Central memory CD4-positive, alpha-beta T cell (primary cell): ENCODE measurements around the gene TP53.
"Not testable (repeated sequence)": the region's sequence is repeated elsewhere in the genome, so short reads cannot be mapped to it uniquely, and the experiment has no call there.

Experiments used
- DNase-seq: peaks from one replicate; pipeline ENCODE4 v3.0.0; 2022

Gene TP53

DNA sequence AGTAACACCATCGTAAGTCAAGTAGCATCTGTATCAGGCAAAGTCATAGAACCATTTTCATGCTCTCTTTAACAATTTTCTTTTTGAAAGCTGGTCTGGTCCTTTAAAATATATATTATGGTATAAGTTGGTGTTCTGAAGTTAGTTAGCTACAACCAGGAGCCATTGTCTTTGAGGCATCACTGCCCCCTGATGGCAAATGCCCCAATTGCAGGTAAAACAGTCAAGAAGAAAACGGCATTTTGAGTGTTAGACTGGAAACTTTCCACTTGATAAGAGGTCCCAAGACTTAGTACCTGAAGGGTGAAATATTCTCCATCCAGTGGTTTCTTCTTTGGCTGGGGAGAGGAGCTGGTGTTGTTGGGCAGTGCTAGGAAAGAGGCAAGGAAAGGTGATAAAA is 14.1 kb downstream of the TP53 start:
- no peak for DNase-seq

DNA sequence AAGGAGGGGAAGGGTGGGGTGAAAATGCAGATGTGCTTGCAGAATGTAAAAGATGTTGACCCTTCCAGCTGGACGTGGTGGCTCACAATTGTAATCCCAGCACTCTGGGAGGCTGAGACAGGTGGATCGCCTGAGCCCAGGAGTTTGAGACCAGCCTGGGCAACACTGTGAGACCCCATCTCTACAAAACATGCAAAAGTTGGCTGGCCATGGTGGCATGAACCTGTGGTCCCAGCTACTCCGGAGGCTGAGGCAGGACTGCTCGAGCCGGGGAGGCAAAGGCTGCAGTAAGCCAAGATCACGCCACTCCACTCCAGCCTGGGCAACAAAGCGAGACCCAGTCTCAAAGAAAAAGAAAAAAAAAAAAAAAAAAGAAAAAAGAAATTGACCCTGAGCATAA is 18.8 kb downstream of the TP53 start:
- DNase-seq, result no peak

DNA sequence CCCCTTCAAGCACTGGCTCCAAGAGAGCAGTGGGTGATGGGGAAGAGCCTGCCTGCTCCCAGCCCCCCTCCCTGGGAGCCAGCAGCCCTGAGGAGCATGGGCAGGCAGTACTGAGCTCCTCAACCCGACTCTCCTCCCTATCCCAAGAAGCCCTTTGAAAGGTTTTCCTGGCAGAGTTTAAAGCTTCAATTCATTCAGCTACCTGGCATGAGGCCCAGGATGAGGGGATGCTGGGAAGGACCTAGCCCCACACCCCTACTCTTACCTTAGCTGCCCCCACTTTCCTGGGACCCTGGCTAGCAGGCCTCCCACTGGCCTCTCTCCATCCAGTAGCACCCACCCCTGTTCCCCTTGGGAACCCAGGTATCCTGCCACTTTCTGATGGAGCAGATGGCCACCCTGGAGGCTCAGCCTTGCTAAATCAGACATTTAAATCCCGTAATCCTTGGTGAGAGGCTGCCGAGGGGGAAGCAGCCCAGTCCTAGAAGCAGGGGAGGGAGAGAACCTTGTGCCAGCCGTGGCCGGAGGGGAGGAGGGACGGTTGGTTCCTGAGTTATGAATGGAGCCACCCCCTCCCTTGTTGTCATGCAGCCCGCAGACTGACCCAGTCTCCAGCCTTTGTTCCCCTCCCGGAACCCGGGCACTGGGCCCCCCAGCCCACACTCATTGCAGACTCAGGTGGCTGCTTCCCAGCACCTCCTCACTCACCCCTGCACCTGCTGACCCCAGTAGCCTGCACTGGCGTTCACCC is 19.5 kb downstream of the TP53 start:
- DNase-seq, result no peak

DNA sequence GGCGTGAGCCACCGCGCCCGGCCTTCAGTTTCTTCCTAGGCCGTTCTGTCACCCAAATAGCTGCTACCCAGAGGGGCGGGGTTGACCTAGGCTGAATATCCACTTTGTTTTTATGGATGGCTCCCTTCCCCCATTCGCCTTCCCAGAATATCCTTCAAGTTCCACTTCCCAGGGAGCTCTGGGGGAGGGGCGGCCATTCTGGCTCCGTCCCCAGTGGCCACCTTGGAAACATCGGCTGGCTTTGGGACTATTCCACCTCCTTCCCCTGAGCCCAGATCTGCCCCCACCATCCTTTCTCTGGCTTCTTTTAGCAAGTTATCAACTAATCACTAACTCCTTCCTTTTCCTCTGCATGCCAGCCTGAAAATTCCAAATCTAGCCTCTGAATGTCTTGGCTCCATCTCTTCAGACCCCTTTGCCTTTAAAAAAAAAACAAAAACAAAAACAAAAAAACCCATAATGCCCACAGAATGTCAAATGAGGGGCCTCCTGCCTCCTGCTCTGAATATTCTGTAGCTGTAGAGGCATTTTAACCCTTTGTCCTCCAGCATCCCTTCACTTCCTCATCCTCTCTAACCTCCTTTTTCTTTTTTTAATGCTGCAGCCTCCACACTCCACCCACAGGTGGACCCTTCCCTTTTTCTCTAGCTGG is 30.2 kb downstream of the TP53 start:
- no peak for DNase-seq

DNA sequence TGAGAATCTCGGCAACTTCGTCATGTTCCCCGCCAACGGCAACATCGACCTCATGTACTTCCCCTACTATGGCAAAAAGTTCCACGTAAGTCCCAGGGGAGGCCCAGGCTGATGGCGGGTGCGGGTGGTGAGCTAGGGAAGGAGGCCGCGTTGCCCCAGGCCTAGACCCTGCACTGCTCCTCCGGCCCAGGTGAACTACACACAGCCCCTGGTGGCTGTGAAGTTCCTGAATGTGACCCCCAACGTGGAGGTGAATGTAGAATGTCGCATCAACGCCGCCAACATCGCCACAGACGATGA is 31.8 kb downstream of the TP53 start:
- DNase-seq, result no peak

DNA sequence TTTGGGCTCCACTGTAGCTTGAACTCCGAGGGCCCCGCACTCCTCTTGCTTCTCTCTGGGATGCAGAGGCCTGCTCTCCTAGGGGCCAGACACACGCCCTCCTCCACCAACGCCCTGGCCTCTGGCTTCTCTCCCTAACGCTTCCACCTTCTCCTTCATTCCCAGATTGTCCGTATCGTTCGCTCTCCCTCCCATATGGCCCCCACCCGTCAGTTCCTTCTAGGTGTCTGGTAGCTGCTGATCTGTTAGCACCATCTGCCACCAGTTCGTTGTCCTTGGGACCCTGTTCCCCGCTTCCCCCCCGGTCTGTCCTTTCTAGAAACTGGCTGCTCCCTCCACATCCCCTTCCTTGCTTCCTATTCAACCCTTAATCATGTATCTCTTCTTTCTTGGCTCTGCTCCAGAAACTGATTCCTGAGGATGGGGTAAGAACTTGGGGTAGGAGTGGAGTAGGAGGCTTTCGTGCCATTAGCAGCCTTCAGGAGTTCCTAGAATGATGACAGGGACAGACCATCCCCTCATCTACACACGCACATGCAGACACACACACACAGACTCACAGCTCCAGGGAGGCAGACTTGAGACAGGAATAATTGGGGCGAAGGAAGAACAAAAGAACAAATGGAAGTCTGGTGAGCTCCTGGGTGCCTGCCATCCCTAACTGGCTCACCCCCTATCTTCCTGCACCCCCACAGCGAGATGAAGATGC is 32.3 kb downstream of the TP53 start:
- no peak for DNase-seq

DNA sequence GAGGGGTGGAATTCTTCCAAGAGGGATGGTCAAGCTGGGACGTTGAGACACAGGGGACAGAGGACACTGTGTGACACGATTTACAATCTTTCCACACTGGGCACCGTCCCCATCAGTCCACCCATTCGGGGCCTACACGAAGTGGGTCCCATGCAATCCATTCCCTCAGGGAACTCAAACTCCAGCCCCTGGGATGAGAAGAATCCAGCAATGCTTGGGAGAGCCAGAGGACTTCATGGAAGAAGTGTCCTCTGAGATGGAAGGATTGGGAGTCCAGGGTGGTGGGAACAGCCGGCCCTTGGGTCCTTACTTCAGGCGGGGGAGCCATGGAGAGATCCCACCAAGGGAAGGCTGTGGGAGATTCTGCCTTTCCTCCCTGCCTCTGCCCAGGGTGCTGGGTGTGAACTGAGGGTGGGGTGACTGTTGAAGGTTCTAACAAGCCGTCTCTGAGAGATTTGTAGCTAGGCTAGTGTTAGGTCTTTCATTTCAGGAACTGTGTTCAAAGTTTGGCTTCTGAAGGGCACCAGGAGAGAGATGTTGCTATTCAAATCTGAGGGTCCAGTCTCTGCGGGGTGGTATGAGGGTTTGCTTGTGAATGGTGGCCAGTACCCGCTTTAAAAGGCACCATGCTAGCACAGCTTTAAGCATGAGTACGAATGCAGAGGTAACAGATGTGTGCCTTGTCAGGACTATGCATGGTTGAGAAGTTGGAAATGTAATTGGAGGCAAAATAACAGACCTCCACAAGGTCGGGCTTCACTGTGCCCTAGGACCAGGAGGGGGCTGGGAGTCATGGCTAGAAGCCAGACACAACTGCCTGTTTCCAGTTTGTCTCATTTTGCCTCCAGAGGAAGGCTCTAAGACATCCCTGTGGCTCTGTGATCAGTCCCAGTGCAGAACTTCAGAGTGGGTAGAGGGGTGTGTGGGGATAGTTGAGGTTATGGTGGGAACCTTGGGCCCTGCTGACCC is 34.6 kb downstream of the TP53 start:
- no peak for DNase-seq

DNA sequence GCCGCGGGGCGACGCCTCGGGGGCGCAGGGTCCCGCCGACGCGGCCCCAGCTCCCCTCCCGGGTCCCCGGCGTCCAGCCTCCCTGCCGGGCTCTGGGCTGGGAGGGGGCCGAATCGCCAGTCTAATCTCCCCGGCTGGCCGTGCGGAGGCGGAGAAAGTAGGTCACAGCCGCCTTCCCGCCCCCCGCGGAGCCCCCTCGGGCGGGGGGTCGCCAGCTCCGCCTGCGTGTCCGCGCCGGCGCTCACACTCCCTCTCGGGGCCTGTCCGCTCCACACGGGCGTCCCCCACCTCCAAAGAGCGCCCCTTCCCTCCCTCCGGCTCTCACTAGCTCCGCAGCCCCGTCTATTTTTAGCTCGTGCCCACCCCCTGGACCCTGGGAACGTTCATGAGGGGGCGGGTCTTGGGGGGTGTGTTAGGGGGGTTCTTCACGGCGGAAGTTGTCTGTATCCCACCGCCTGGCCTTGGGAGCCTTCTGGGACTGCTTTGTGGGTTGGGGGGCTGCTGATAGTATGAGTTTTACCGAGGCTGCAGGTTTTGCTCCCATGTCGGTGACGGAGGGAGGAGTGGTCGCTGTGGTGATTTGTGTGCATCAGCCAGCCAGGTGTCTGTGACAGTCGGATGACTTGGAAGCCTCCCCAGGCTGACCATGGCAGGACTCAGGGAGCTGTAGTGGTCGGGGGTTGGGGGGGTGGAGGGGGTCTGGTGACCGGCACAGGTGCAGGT is 35.5 kb downstream of the TP53 start:
- DNase-seq, result no peak

DNA sequence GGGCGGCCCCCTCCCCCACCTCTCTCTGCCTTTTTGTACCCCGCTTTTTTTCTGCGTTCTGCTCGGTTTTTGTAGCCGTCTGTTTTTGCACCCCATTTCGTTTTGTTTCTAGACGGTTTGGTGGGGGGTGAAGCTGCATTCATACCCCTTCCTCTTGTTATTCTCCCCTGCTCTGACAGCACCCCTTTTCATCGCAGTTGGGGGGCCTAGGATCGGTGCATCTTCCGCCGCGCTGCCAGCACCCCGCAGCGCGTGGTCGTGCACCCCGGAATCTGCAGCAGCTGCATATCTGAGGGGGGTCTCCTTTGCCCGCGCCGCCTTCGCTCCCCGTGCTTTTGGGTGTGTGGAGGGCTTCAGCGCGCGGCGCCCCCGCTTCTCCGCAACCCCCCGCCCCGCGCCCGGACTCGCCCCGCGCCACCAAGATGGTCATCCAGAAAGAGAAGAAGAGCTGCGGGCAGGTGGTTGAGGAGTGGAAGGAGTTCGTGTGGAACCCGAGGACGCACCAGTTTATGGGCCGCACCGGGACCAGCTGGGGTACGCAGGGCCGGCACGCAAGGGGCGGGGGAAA is 36.1 kb downstream of the TP53 start:
- DNase-seq, result no peak

DNA sequence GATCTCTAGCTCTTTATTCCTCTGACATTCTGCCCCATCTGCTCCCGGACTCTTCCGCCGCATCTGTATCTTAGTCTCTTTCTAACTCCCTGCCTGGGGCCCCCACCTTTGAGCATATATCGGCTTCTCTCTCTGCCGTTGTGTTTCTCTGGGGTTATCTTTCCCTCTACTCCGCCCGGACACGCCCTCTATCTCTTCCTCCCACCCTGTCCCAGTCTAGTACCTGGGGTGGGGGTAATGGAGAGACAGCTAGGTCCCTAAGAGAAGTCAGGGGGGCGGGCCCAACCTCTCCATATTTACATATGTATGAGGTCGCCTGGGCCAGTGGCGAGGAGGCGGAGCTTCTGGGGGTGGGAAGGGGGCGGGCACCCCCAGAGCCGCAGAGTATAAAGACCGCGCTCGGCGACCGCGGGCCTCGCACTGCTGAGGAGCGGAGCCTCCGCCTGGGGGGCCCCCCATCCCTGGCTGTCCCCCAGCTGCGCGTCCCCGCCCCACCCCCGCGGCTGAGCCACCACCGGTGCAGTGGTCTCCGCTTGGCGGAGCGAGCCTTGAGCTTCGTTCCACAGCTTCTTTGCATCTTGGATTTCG is 36.7 kb downstream of the TP53 start, which contains the start of gene ATP1B2:
ATP1B2 (plus strand) TSS at position 418 of the 588 bp plus-strand sequence. CDS start 593 bp downstream, outside the sequence.
- peak; percentile 62 for DNase-seq

DNA sequence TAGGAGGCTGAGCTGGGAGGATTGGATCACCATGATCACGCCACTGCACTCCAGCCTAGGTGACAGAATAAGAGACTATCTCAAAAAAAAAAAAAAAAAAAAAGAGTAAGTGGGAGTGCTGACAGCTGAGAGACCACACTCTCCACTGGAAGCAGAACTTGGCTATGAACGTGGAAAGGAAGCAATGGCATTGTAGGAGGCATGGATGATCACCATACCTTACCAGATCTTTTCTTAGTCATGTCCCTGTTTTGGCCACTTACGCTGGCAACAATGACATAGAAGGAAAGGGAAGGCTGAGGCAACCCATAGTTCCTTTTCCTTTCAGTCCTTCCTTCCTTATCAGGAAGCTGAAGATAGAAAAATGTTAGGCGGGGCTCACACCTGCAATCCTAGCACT is 40.3 kb downstream of the TP53 start:
- DNase-seq, result no peak

DNA sequence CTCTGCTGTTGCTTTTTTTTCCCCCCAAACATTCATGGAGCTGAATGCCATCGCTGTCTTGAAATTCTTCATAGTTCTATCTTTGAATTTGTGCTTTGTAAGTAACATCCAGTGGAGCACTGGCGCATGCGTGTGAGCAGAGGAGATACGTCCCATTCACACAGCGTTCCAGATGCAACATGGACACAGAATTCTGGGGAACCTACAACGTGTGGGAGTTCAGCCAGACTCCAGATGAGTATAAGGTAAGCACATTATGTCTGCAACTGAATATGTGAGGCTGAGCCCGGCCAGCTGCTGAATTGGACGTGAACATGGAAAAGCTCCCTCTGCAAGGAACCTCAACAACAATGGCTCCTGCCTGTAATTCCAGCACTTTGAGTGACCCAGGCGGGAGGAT is 40.8 kb downstream of the TP53 start:
- no peak for DNase-seq

DNA sequence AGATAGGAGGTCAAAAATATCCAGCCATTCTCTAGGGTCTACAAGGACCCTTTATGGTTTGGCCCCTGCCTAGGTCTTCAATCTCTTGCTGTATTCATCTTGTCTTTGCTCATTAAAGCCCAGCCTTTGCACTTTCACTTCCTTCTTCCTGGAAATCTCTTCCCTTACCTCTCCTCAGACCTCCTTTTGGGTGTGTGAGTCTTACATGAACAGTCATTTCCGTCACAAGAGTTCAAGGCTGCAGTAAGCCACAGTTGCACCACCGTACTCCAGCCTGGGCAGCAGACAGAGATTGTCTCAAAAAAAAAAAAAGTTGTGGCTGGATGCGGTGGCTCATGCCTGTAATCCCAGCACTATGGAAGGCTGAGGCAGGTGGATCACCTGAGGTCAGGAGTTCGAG is 42.5 kb downstream of the TP53 start:
- DNase-seq, result no peak

DNA sequence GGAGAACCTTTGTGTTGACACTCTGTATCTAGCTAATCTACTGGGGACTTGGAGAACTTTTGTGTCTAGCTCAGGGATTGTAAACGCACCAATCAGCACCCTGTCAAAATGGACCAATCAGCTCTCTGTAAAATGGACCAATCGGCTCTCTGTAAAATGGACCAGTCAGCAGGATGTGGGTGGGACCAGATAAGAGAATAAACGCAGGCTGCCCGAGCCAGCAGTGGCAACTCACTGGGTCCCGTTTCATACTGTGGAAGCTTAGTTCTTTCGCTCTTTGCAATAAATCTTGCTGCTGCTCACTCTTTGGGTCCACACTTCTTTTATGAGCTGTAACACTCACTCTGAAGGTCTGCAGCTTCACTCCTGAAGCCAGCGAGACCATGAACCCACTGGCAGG is 45.7 kb downstream of the TP53 start:
- DNase-seq, result not testable (repeated sequence)

DNA sequence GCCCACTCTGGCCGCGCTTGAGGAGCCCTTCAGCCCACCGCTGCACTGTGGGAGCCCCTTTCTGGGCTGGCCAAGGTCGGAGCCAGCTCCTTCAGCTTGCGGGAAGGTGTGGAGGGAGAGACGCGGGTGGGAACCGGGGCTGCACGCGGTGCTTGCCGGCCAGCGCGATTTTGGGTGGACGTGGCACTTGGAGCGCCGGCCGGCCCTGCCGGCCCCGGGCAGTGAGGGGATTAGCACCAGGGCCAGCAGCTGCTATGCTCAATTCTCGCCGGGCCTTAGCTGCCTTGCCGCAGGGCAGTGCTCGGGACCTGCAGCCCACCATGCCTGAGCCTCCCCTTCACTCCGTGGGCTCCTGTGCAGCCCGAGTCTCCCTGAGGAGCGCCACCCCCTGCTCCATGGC is 46.5 kb downstream of the TP53 start:
- DNase-seq, result no peak

DNA sequence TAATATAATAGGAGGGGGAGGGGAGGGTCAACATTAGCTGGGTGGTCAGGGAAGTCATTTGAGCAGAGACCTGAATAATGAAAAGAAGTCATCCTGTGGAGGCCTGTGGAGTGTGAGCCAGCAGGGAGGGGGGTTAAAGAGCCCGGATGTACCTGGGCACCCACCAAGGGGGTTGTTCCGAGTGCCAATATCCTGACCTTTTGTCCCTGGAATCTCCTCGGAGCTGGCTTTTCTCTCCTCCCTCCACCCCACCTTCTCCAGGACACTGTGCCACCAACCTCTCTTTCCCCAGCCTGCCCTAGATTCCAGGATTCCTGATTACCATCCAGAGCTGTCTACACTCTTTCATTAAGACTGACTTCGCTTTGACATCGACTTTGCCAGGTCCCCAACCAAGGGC is 51.1 kb downstream of the TP53 start:
- no peak for DNase-seq

DNA sequence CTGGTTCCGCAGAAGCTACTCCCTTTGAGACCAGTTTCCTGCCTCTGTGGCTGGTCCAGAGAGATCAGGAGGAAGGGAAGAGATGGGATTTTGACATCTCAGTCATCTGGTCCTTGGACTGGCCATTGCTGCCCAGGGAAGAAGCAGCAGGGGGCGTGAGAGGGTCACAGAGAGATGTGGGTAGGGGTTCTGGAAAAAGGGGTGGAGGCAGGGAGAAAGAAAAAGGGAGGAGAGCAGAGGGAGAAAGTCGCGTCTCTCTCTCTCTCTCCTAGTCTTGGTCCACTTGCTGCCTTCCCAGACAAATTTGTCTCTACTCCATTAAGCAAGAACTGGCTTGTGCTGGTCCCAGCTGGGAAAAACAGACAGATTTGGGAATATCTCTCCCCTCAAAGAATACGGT is 52.9 kb downstream of the TP53 start:
- no peak for DNase-seq

DNA sequence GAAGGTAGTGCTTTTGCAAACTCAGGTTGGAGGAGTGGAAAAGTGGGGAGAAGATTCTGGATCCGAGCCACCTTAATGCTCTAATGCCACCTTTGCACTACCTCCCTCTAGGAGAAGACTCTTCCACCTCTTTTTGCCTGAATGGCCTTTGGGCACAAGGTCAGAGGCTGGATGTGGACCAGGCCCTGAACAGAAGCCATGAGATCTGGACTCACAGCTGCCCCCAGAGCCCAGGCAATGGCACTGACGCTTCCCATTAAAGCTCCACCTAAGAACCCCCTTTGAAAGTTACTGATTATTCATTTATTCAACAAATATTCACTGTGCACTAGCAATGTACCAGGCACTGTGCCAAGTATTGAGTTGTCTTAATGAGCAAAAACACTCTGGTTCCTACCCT is 54.2 kb downstream of the TP53 start:
- no peak for DNase-seq

DNA sequence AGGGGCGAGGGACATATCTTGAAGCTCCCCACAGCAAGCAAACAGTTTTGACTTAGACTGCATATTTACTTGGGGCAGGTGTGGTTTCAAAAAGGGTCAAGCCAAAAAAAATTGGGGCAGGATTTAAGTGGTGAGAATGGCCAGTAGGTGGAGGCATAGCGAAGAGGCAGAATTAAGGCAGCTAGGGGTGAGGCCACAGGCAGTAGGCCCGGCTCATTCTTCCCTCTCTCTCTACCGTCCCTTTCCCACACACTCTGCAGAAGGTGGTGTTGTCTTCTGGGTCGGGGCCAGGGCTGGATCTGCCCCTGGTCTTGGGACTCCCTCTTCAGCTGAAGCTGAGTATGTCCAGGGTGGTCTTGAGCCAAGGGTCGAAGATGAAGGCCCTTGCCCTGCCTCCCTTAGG is 54.8 kb downstream of the TP53 start:
- DNase-seq, result peak; percentile 17

DNA sequence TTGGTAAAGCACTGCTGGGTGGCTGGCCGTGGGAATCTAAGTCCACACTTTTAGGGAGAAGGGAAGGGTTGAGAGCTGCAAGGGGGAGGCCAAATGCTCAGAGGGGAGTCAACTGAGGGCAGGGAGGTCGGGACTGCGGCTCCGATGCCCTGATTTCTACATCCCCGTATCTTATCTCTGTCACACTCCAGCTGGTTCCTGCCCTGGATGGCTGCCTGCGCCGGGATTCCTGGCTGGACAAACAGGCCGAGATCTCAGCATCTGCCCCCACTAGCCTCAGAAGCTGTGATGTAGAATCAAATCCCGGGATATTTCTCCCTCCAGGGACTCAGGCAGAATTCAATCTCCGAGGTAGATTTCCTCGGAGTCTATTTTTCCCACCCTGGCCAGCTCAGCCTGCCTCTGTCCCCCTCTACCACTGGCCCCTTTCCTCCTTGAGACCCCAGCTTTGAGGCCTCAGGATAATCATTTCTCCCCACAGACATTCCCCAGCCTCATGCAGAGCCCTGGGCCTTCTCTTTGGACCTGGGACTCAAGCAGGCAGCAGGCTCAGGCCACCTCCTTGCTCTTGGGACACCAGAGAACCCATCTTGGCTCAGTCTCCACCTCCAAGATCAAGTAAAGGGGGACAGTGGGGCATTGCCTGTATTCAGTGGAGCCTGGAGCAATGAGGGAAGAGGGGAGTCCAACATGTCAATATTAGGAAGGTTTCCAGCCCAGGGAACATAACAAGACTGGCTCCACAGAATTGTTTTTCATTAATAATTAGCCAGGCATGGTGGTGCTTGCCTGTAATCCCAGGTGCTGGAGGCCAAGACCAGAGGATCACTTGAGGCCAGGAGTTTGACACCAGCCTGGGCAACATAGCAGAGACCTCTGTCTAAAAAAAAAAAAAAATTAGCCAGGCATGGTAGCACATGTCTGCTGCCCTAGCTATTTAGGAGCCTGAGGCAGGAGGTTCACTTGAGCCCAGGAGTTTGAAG is 55.6 kb downstream of the TP53 start:
- no peak for DNase-seq
